Measurements from ENCODE around the gene SOX5. TPM values are rescaled to one million over a fixed set of nuclear protein-coding genes. Genes with fewer than 3 reads are reported as not detected.

SOX5 gene
- total and polyA plus RNA-seq, 2 of the 8 experiments (the other 6 are each of a cell fraction or from before 2014, with no cell fraction given), result 2.2 to 2.6 TPM

- WGBS, 2 experiments (ENCODE audit: extremely low coverage in 1 of 2, insufficient coverage in 1 of 2, insufficient read length in 1 of 2, insufficient replicate concordance in 2 of 2, low coverage in 1 of 2, low lambda C conversion rate in 2 of 2, missing lambda C conversion rate in 1 of 2), result 84% methylated on average over 4 of the region's 4 CpGs; no CpG with 5 or more reads in 1 of the 2 experiments
- Histone ChIP-seq H3K14ac (ENCODE audit: insufficient read length) (no peak overlapping the region), H3K79me2 (ENCODE audit: control insufficient read depth in 1 of 2, insufficient read depth in 2 of 2, low read length in 2 of 2) (no peaks in the 10 kb centered on the region), H2BK5ac (ENCODE audit: low read depth, low read length) (no peak overlapping the region), H3K23ac (ENCODE audit: insufficient read length) (no peak overlapping the region), H4K5ac (ENCODE audit: insufficient read length, low read depth, low read length) (no peak overlapping the region), H3K4me3 (ENCODE audit: extremely low read depth in 1 of 4, insufficient read depth in 2 of 4, low read depth in 3 of 4, low read length in 4 of 4) (no peak overlapping the region), H2AK5ac (ENCODE audit: low read depth, low read length) (no peak overlapping the region), H3K56ac (replicated peaks; ENCODE audit: insufficient read length, low read depth, low read length) (no peak overlapping the region), H4K91ac (replicated peaks; ENCODE audit: insufficient read length, low read length) (no peak overlapping the region), H4K8ac (ENCODE audit: extremely low read depth, insufficient read depth, low read length) (no peak overlapping the region), H3K36me3 (ENCODE audit: control insufficient read depth in 2 of 4, insufficient read depth in 4 of 4, low read length in 3 of 4) (no peaks in the 10 kb centered on the region), H3K79me1 (ENCODE audit: low read depth, low read length) (no peaks in the 10 kb centered on the region), H3K4me1 (replicated peaks in 1 of 4; ENCODE audit: control insufficient read depth in 3 of 4, insufficient read depth in 4 of 4, low read length in 3 of 4) (no peaks in the 10 kb centered on the region; a peak in 1 of 7 replicates), H4K20me1 (replicated peaks in 1 of 2; ENCODE audit: control insufficient read depth in 1 of 2, insufficient read depth in 2 of 2, low read length in 2 of 2) (no peaks in the 10 kb centered on the region), H2BK20ac (ENCODE audit: low read length) (no peak overlapping the region), H3K9me3 (ENCODE audit: insufficient read depth in 2 of 2, low read depth in 1 of 2, low read length in 1 of 2) (no peaks in the 10 kb centered on the region), H3K27ac (ENCODE audit: low read depth, low read length) (no peak overlapping the region), H3K23me2 (ENCODE audit: low read depth, low read length) (no peaks in the 10 kb centered on the region), H2AFZ (ENCODE audit: low read length) (no peak overlapping the region), H2BK120ac (replicated peaks; ENCODE audit: low read depth, low read length) (no peak overlapping the region), H3K18ac (ENCODE audit: extremely low read depth, low read length) (no peak overlapping the region), H3K9ac (replicated peaks in 1 of 4; ENCODE audit: extremely low read depth in 1 of 4, low read depth in 3 of 4, low read length in 3 of 4) (no peak overlapping the region), H3K4ac (replicated peaks; ENCODE audit: insufficient read length, low read depth, low read length) (no peak overlapping the region), H2BK15ac (ENCODE audit: low read length) (no peak overlapping the region), H2BK12ac (ENCODE audit: low read depth, low read length) (no peak overlapping the region), H3K4me2 (ENCODE audit: insufficient read depth in 1 of 2, low read depth in 2 of 2, low read length in 2 of 2) (no peak overlapping the region), H3K27me3 (replicated peaks in 1 of 4; ENCODE audit: control insufficient read depth in 3 of 4, extremely low read depth in 1 of 4, insufficient read depth in 3 of 4, low read length in 3 of 4) (no peaks in the 10 kb centered on the region)
- CTCF ChIA-PET (ENCODE audit: partially characterized antibody), result interaction anchor here (0.6 kb wide), 1 partner anchor 127 kb away, joined by 3 read pairs; no protein-coding TSS in a partner anchor
- DNase-seq (ENCODE audit: low read depth in 1 of 2, low spot score in 2 of 2) (no peak), FAIRE-seq (no peak)
- POLR2A ChIA-PET (ENCODE audit: partially characterized antibody), result no interaction called here
- TF ChIP-seq KDM4A (IDR thresholded peaks at IDR 0.05; ENCODE audit: low read depth, low read length, severe bottlenecking) (no peak), ZNF274 (IDR thresholded peaks at IDR 0.05; ENCODE audit: borderline replicate concordance, extremely low read depth, low read length) (no peak), SRF (IDR thresholded peaks at IDR 0.05; ENCODE audit: low read depth, low read length) (no peak), SIN3A (conservative IDR thresholded peaks at IDR 0.05 in 1 of 2, IDR thresholded peaks at IDR 0.05 in 1 of 2; ENCODE audit: low read depth in 1 of 2, low read length in 2 of 2) (no peak), JUND (IDR thresholded peaks at IDR 0.05; ENCODE audit: low read length) (no peak), CEBPB (IDR thresholded peaks at IDR 0.05; ENCODE audit: low read depth, low read length) (no peak), RNF2 (IDR thresholded peaks at IDR 0.05; ENCODE audit: borderline replicate concordance, low read depth, low read length, missing control alignments, poor library complexity, severe bottlenecking) (no peak)
These were observed 6.6 kb downstream of the SOX5 start for GRCh38 chr12:23942841-23943240.
